GM11168 (cell line): ENCODE results near the gene TNRC6A.

Experiments
- in situ Hi-C: fragments of 300-500 bp; cut with MboI; formaldehyde crosslinking; loops from one replicate; pipeline ENCODE4 v1.12.0; 2022; ENCODE audit warnings: low sequenced_read_pairs; ENCODE audit not compliant: unreplicated experiment

Gene TNRC6A

DNA sequence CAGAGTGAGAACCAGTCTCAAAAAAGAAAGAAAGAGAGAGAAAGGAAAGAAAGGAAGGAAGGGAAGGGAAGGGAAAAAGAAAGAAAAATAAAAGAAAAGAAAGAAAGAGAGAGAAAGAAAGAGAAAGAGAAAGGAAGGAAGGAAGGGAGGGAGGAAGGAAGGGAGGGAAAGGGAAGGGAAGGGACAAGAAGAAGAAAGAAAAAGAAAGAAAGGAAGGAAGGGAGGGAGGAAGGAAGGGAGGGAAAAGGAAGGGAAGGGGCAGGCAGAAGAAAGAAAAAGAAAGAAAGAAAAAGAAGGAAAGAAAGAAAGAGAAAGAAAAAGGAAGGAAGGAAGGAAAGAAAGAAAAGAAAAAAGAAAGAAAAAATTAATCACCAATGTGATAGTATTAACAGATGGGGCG, 132.0 kb downstream of the TNRC6A start:
- in situ Hi-C loops: no loop called here

GRCh38 chr16:24863582-24864437, 134.4 kb downstream of the TNRC6A start:
- in situ Hi-C loops: no loop called here

GRCh38 chr16:24869033-24869432, 139.6 kb downstream of the TNRC6A start:
- in situ Hi-C loops: no loop called here

DNA sequence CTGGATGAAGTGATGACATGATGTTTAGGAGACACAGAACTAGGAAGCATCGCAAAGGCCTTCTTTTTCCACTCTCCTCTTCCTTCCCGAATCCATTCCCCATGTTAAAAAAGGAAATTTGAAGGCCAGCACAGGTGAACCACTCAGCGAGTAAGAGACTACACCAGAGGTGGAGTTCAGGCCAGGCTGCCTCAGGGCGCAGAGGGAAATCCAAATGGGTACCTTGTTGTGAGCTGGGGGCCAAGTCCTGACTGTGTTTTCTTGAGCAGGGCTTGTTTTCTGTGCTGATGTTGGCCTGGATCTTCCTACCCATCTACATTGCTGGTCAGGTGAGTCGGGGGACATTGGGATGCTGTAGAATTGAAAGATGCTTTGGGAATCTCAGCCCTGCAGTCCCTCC, 142.4 kb downstream of the TNRC6A start:
- in situ Hi-C loops: no loop called here

- in situ Hi-C loops: no loop called here
Measured at GRCh38 chr16:24873028-24873427, 143.6 kb downstream of the TNRC6A start.

GRCh38 chr16:24875466-24875865, 146.0 kb downstream of the TNRC6A start:
- in situ Hi-C loops: no loop called here
